ENCODE data around the gene BNC2.

GRCh38 chr9:16417161-16417560 is 453.3 kb downstream of the BNC2 start:
- no peak for TF ChIP-seq ZNF426 (tag by site-specific recombination; IDR thresholded peaks at IDR 0.05)
- no peak for TF ChIP-seq CTCF (tag by site-specific recombination; IDR thresholded peaks at IDR 0.05)
- no peak for TF ChIP-seq ZBTB8A (tag by site-specific recombination; IDR thresholded peaks at IDR 0.05)
- TF ChIP-seq ZNF830 (tag by site-specific recombination; IDR thresholded peaks at IDR 0.05; ENCODE audit: low read depth), result no peak
- no peak for TF ChIP-seq ZSCAN5A (tag by site-specific recombination; IDR thresholded peaks at IDR 0.05)
- no peak for TF ChIP-seq ZNF623 (tag by site-specific recombination; IDR thresholded peaks at IDR 0.05)
- no peak for TF ChIP-seq ZBTB7A (tag by site-specific recombination; IDR thresholded peaks at IDR 0.05; ENCODE audit: low read depth)

Data from HEK293 (cell line).